ENCODE measurements around the gene NLGN1.

- TF ChIP-seq POLR2AphosphoS5 (IDR thresholded peaks at IDR 0.05; ENCODE audit: low read depth, low read length) (no peak), REST (IDR thresholded peaks at IDR 0.05; ENCODE audit: insufficient read depth in 1 of 2, low read depth in 2 of 2, low read length in 2 of 2) (no peak)
These were observed 171.1 kb downstream of the NLGN1 start for GRCh38 chr3:173568623-173569022.
